Right renal pelvis (tissue), 4 donors: ENCODE data around the gene ATAD1. TPM values are rescaled to one million over a fixed set of nuclear protein-coding genes. Genes with fewer than 3 reads are reported as not detected.
"Not testable (repeated sequence)": the region's sequence is repeated elsewhere in the genome, so short reads cannot be mapped to it uniquely, and the experiment has no call there.

Experiments used
- DNase-seq, 4 donors: peaks; one replicate each; pipeline ENCODE4 v3.0.0-alpha.2; 2013; ENCODE audit warnings: low read depth in 4 of 4, low spot score in 3 of 4, missing footprints in 1 of 4
- polyA plus RNA-seq, 4 donors: library from polyadenylated mRNA; unstranded; fragments of 120-200 nt; gene quantifications; one replicate each; pipeline ENCODE4 v1.2.1, GENCODE V29; 2013; ENCODE audit not compliant: insufficient read length in 4 of 4

ATAD1 gene
- polyA plus RNA-seq, 4 donors, result 54.4 to 70.5 (median 67.5) TPM

- no peak for DNase-seq
Measured at GRCh38 chr10:87760195-87760905, 57.7 kb downstream of the ATAD1 start.

- no peak for DNase-seq
Measured at GRCh38 chr10:87759551-87759950, 58.5 kb downstream of the ATAD1 start.

DNA sequence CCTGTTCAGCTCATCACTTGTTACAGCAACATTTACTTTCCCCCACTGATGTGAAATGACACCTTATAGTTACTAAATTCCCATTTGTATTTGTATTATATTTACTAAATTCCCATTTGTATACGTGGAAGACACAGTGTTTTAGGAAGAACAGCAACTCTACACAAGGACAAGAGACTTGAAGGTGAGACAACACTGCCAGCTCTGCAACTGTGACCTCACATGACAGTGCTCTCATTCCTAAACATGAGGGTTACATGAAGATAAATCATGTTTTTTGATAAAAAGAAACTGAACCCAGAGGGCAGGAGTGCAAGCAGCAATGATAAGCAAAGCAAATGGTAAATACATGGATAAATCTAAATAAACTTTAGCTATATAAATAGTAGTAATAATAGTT, 60.3 kb downstream of the ATAD1 start:
- no peak for DNase-seq

DNA sequence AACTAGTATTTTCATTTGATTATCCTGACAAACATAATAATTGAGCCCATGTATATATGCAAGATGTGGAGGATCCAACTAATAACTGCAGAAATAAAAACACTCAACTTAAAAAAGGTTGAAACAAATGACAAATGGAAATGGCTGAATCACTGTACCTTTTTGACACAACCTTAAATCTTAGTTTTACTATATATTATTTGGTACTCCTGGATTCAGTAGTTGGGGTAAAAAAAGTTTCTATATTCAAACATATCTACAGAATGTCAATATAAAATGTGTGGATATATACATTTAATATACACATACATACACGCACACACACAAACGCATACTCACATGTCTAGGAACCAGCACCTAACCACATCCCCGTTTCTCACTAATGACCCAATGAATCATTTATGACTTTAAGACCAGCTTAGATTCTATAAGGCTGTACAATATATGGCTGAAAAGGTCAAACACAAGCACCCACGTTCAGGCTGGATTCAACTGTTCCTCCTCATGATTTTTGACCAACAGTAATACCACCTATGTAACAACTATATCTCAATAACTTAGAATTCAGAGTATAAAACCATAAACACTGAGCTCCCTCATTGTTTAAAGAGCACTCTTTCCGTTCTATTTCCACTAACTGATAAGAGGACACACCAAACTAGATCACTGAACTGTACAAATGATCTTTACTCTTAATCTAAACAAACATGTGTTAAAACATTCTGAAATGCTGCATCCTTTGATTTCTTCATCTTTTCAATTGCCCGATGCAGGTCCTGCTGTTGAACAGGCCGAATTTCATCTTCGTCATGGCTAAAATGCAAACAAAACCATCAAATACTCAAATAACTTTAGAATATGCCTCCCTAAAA, 63.8 kb downstream of the ATAD1 start:
- DNase-seq, result no peak

DNA sequence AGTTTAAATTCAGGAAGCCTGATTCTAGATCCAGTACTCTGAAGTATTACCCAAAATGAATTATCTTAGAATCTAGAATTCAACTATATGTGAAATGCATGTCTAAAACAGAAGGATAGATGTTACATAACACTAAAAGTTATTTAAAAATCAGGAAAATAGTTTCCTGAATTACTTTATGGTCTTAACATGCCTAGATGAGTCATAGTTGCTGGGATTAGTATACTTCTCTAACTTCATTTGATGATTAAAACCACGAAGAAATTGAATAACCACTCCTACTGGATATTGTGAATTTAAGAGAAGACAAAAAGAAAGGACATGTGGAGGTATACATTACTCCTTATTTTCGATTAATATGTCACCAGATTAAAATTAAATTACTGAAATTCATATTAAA, 65.5 kb downstream of the ATAD1 start:
- no peak for DNase-seq

- no peak for DNase-seq
Measured at GRCh38 chr10:87751274-87751673, 66.8 kb downstream of the ATAD1 start.

DNA sequence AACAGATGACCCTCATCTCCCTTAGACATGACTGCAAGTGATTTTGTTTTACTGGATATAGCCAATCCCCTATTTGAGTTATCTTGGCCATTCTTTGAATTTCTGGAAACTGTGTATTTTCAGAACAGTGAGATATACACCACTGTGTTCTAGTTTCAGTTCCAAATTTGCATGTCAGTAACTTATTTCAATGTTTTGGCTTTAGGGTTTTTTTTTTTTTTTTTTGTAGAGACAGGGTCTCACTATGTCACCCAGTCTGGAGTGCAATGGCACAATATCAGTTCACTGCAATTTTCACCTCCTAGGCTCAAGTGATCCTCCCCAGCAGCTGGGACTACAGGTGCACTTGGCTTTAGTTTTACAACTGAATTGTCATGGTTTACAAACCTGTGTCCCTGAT, 67.2 kb downstream of the ATAD1 start:
- no peak for DNase-seq

DNA sequence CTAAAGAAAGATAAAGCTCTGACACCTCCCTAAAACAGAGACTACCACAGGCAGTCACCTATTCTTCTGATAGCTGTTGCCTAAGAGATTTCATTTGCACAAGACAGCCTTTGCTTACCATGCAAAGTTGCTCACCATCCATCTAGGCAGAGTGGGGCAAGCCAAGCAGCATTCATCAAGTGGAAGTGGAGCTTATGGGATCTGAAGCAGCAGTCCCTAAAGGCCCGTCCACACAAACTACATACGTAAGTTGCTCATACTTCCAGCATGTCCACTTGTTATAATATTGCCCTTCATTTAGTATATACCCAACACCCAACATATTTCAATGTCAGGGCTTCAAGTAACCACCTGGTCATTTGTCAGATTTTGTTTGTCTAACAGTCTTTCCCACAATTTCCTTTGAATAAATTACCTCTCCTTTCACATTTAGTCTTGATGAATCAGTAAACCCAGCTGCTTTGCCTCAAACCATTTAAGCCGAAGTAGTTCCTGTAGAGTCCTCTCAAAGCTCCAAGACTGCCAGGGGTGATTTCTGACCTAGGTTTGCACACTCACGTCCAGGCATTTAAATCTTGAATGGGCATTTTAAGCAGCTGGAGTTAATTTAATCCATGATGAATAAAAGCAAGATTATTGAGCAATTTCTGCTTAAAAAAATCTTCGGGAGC, 67.9 kb downstream of the ATAD1 start:
- DNase-seq, result peak in 2 of 4 donors; percentile 17 to 38

- DNase-seq, result not testable (repeated sequence)
Measured at GRCh38 chr10:87748244-87748643, 69.8 kb downstream of the ATAD1 start.

GRCh38 chr10:87746911-87747310, 71.1 kb downstream of the ATAD1 start:
- DNase-seq, result no peak

GRCh38 chr10:87744606-87745005, 73.4 kb downstream of the ATAD1 start:
- no peak for DNase-seq

GRCh38 chr10:87742992-87743610, 74.9 kb downstream of the ATAD1 start:
- not testable (repeated sequence) for DNase-seq

GRCh38 chr10:87740254-87740655, 77.8 kb downstream of the ATAD1 start:
- DNase-seq, result no peak

DNA sequence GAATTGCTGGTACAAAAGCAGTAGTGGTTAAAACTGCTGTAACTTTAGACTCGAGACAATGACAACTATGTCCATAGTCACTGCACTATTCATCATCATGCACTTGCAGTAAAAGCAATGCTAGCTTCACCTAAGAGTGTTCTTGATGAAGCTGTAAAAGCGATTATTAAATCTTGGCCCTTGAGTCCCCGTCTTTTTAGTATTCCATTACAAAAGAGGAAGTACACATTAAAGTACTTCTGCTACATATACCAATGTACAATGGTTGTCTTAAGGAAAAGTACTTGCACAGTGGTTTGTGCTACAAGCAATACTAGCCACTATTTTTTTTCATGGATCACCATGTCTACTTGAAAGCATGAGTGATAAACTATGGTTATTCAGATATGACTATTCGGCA, 78.3 kb downstream of the ATAD1 start:
- no peak for DNase-seq

DNA sequence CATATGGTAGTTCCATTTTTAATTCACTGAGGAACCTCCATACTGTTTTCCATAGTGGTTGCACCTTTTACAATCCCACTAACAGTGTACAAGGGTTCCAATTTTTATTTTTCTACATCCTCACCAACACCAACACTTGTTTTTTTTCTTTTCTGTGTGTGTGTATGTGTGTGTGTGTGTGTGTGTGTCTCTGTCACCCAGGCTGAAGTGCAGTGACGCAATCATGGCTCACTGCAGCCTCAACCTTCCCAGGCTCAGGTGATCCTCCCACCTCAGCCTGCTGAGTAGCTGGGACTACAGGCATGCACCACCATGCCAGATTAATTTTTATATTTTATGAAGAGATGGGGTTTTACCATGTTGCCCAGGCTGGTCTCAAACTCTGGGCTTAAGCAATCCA, 79.8 kb downstream of the ATAD1 start:
- not testable (repeated sequence) for DNase-seq

GRCh38 chr10:87734987-87735827, 82.8 kb downstream of the ATAD1 start:
- peak in 1 of 4 donors; percentile 20 for DNase-seq

DNA sequence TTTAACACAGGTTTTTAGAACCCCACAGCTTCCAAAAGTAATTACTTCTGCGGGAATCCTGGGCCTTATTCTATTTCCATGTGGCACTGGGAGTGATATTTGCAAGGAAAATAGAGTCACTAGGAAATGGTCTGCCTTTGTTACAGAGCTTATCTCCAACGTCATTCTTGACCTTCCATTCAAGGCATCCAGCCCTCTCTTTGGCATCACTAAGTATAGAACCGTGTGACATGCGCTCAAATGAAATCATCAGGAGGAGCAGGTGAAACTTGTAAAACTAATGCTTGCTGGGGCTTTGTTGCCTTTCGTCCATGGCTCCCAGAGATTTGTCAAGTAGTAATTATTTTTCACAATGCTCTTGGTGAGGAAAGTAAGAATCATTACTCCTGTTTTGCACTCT, 84.9 kb downstream of the ATAD1 start:
- no peak for DNase-seq

DNA sequence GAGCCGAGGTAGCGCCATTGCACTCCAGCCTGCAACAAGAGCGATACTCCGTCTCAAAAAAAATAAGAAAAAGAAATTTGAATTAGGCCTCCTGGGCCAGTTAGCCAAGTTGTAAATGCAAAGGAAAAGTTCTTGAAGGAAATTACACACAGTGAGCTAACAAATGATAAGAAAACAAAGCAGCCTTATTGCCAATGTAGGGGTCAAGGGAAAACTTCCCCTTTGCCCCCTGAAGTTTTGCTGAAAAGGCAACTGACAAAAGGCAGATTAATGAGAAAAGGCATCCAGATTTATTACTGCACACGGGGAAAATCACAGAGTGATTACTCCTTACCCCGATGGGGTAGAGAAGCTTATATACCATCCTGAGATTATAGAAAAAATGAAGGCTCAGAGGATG, 88.1 kb downstream of the ATAD1 start:
- DNase-seq, result no peak

DNA sequence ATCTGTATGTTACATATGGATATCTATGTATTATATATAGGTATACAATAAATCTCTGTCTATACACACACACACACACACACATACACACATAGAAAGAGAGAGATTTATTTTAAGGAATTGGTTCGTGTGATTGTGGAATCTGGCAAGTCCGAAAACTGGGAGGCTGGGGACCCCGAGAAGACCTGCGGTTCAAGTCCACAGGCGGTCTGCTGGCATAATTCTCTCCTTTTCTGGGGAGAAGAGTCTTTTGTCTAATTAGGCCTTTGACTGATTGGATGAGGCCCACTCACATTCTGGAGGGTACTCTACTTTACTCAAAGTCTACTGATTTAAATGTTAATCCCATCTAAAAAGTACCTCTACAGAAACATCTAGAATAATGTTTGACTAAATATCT, 93.2 kb downstream of the ATAD1 start:
- no peak for DNase-seq

GRCh38 chr10:87723500-87723899, 94.5 kb downstream of the ATAD1 start:
- no peak for DNase-seq
